GM18520 (cell line): ENCODE measurements around the gene PHACTR1.
"Not testable (repeated sequence)": the region's sequence is repeated elsewhere in the genome, so short reads cannot be mapped to it uniquely, and the experiment has no call there.

Experiments used
- ATAC-seq: cut with Tn5 transposase; IDR thresholded peaks from one replicate; pipeline ENCODE4 v1.9.1; 2021; ENCODE audit not compliant: unreplicated experiment

Gene PHACTR1

DNA sequence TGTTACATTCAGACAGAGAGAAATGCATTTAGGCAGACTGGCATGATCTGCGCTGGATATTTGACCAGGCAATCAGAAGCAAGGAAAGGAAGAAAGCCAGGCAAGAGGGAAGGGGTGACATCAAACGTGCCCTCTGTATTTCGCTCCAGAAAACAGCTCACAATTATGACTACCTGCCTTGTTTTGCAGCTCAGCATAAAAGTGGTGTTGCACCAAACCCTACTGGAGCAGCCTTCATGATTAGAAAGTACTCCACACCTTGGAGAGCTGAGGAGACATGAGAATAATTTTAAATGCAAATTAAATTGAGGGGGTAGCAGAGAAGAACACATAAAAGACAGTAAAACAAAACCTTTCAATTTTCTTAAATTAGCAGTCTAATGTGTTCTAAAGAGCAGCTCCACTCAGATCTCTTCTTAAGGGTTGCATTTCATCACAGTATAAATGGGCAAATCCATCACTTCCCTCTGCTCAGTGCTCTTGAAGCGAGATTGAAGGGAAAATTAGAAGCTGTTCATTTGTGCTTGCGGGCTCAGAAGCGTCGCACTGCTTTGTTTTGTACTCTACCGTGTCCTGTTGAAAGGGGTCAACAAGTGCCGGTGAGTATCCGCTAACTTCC is at the start of gene PHACTR1:
PHACTR1 (plus strand) TSS at position 470 of the 619 bp plus-strand sequence.
- ATAC-seq, result no peak

DNA sequence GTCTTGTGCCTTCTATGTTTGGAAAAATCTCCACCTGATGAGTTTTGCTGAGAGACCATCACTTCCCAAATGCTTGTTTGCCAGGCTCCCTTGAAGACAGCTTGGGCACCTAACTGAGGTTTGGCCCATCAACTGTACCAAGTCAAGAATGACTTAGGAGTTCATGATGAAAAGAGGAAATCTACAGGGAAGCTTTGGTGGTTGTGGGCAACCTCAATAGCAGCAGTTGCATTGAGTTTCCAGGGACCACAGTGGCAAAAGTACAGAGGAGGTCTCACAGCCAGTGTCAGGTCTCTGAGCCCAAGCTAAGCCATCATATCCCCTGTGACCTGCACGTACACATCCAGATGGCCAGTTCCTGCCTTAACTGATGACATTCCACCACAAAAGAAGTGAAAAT is 49.7 kb upstream of the PHACTR1 start:
- ATAC-seq, result no peak

DNA sequence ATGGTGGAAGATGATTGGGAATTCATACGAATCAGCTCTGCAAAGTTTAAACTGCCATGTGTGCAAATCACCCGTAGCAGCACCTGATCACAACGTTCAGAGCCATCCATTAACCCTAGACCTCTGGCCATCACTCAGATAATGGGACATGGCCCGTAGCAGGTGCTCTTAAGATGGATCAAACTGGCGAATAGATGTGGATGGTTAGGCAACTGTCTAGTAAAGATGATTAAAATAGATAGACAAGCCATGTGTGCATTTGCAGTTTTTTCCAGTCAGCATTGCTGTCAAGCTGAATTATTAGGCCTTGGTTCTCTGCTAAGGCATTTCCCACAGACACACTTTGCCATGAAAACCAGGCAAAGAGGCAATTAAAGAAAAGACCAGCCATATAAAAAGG is 40.6 kb upstream of the PHACTR1 start:
- ATAC-seq, result no peak

DNA sequence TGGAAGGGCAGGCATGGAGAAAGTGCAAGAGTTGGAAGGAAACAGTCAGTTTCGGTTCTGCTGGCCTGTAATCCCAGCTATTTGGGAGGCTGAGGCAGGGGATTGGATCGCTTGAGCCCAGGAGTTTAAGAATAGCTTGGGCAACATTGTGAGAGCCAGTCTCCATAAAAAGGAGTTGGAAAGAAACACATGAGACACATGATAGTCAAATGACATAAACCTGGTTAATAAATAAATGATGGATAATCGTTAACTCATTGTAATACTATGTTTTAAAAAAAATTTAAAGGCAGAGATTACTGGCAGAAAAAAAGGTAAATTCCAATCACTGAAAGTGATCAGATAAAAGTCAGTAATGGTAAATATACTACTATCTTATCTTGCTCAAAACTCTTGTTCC is 37.2 kb upstream of the PHACTR1 start:
- no peak for ATAC-seq

DNA sequence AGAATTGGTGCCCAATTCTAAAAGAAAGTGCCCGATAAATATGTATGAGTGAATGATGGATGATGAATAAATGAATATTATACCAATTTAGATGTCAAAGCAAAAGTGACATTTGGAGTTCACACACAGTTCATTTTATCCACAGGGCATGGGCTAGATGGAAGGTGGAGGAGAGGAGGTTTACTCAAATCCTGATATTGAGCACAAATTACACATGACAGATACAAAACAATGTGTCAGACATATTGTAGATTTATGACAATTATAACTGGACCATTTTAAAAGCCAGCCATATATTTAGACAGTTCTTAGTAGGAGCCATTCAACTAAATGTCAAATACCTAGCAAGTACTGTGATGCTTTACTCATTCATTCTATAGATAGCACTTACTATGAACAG is 23.4 kb upstream of the PHACTR1 start:
- no peak for ATAC-seq

DNA sequence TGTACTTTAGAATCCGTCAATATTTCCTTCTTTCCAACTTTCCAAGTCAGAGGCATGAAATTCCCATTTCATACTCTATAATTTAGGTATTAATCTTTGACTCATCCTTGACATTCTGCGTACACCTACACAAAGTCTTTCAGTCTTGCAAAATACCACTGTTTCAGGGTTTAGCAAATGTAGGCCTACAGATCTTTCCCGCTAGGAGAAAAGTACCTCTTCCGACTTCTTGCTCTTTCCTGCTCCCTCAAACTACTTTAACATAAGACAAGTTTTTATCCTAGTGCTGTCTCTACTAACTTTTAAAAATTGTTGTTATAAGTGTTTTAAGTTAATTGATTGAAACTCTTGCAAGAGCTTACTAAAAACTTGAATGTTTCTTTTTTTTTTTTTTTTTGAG is 18.3 kb upstream of the PHACTR1 start:
- no peak for ATAC-seq

DNA sequence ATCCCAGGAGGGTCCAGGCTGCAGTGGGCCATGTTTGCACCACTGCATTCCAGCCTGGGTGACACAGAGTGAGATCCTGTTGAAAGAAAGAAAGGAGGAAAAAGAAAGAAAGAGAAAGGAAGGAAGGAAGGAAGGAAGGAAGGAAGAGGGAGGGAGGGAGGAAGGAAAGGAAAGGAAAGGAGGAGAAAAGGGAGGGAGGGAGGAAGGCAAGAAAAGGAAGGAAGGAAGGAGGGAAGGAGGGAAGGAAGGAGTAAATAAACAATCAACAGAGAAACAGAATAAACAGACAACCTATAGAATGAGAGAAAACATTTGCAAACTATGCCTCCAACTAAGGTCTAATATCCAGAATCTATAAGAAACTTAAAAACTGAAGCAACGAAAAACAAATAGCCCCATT is 11.6 kb upstream of the PHACTR1 start:
- no peak for ATAC-seq

DNA sequence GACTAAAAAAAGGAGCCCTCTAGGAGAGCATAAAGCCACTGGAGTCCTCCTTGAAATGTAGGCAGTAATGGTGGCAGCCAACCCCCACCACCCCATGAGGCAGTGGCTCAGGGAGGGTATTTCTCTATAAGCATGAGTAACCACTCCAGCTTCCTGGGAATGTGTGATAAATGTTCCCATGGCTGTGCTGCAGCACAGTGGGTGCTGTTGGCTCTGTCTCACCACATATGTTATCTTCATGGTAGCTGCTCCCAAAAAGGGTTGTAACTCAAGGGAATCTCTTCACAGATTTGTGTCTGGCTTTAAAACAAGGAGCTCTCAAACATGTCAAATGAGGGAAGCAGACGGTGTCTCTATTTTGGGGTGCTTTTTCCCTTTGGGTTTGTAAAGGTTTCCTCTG is 7.5 kb upstream of the PHACTR1 start:
- no peak for ATAC-seq

DNA sequence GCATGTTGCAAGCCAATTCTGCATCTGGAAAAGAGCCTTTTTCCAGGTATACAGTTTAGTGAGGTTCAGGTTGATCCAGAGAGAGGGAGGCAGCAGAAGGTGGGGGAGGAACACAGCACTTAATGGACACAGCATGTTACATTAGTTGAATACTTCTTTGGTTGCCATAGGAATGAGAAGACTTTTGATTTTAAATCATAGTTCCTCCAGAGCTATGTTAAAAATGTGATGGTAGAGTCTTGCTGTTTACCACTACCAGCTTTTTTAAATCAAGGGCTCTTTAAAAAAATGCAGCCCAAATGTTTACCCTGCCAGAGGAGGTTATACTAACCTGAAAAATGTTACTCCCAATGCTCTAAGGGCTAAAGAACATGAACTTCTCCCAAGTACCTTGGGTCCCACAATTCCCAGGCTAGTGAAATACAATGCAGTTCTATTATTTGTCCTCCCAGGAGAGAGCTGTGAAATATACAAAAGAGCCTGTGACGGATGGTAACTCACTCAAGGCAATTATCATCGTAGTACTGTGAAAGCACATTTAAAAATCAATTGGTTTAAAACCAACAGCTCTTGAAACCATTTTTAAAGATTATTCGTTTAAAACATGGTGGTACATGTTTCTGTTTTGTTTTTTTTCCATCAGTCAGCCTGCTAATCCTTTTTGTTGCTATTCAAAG is 6.9 kb upstream of the PHACTR1 start:
- ATAC-seq, result no peak

DNA sequence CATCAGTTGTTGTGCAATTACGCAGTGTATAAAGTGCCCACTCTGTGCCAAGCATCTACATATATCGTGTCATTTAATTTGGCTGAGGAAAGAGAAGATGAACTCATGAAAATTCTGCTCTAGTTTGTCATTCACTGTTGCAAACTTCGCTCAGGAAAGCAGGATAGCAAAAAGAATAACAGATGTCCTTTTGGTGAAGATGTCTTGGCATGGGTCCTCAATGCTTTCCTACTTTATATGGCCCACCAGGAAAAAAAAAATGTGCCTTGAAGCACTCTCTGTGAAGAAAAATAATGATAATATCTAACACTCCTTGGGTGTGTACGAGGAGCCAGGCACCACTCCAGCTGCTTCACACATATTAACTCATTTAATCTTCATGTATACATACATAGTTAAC is 5.6 kb upstream of the PHACTR1 start:
- no peak for ATAC-seq

DNA sequence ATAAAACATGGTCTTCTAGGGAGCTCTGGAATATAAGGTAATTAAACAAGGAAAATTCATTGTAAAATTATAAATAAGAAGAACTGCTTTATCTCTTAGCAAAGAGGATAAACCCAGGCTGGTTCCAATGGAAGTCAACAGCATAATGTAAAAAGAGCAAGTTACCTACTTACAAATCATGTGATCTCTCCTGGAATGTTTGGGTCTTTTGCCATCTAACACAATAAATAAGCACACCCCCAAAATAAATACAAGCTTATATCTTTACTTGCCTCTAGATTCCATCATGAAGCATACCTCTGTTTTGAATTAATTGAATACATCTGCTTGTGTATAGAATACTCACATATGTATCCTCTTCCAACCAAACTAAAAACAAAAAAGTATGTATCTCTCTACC is 2.5 kb upstream of the PHACTR1 start:
- no peak for ATAC-seq

DNA sequence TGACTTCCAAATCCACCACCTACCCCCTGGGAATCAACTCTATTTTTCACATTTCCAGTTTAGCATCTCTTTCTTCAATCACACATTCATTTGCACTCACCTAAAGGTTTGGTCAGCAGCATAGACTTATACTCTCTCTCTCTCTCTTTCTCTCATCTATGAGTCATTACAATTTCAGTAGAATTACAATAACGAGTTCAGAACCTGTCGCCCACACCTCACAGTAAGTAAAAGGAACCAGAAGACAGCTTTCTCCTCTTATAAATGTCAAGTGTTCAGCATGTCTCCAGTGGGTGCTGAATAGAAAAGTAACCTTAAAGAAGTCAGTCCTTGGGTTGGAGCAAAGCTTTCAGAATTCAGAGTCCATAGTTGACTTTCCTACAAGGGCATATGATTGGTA is 1.1 kb upstream of the PHACTR1 start:
- ATAC-seq, result no peak

DNA sequence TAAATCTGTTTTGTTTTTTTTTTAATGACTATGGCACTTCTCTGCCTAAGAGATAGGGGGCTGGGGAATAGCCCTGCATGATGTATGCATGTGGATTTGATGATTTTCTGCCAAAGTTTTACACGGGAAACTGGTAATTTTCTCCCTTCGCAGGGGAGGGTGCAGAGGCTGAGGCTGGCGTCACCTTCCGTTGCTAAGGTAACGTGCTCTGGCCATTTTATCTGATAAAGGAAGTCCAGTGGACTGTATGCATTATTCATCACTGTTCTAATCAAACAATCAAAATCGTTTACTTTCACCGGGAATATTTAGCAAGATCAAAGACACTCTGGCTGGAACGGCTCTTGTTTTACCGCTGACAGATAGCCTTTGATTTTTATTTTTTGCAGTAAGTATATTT is 789 bp downstream of the PHACTR1 start:
- no peak for ATAC-seq

DNA sequence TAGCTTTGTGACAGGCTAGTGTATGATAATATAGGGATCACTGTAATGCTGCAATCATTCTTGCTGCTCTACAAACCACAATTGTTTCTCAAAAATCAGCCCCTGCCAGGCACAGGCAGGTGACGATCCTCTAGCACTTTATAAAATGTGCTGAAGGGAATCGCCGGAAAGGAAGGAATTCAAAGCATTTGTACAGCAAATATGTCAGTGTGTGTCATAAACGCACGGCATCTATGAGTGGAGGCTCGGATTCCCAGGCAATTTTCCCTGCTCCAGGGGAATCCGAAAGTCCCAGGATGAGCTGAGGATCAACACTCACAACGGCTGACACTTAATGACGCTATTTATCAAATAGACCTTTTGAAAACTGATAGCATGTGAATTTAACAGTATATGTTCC is 1.4 kb downstream of the PHACTR1 start:
- ATAC-seq, result no peak

DNA sequence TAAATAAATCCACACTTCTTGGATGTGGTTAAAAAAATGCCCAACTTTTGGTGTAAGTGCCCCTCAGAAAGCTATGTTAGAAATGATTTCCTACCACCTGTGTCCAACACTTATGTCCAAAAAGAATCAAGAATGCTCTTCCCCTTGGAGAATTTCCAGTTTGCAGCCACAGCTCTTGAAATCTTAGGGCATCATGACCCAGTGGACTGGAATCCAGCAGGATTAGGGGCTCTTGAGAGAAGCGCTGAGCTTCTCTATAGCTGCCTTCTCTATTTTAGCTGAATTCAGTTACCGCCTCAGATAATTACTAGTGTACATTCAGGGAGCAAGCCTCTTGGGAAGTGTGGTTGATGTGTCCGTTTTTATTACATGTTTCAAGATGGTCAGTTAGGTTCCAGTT is 2.5 kb downstream of the PHACTR1 start:
- ATAC-seq, result no peak

DNA sequence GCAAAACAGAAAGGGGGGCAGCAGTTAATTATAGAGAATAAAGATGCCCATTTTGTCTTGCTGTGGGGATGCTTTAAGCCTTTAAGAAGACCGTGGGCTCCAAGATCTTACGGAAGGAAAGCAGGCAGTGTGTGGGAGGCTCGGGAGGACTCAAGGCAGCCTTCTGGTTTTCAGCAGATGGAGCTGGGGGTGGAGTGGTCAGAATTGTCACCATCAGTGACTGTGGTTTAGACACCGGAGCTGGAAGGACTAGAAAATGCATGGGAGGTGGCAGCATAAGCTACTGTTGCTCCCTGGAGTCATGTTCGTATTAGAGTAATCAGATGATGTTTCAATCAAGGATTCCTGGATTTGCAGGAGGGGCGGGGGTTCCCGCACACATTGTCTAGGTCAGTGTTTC is 3.7 kb downstream of the PHACTR1 start:
- no peak for ATAC-seq

DNA sequence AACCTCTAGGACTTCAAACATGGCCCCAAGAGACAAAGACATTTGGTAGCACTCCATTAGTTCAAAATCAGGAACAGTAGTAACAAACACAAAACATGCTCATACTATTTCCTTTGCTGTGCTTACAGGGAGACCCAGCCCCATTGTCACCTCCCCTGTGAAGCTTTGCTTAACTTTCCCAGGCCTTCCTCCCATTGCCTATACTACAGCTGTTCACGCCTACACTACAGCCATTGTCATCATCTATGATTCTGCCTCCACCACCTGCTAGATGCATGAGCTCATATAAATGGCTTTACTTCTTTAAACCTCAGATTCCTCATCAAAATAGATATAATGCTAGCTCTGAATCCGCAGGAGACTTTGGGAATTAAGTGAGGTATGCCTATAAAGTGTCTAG is 8.7 kb downstream of the PHACTR1 start:
- no peak for ATAC-seq

DNA sequence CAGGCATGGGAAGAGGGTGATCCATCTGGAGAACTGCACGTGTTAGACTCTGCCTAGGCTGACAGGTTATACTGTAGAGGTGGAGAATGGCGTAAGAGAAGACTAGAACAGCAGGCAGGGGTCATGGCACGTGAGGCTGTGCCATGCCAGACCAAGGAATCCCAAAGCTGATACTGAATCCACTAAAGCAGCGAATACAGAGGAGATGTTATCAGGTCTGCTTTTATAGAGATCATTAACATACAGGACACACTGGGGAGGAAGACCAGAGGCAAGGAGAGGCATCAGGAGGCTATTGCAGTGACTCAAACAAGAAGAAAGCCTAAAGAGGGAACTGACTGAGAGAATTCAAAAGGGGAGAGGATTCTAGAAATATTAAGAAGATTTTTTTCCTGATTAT is 12.9 kb downstream of the PHACTR1 start:
- ATAC-seq, result no peak

DNA sequence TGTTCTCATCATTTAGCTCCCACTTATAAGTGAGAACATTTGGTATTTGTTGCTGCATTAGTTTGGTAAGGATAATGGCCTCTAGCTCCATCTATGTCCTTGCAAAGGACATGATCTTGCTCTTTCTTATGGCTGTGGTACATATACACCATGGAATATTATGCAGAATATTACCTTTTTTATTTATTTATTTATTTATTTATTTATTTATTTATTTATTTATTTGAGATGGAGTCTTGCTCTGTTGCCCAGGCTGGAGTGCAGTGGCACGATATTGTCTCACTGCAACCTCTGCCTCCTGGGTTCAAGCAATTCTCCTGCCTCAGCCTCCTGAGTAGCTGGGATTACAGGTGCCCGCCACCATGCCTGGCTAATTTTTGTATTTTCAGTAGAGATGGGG is 14.2 kb downstream of the PHACTR1 start:
- ATAC-seq, result not testable (repeated sequence)

DNA sequence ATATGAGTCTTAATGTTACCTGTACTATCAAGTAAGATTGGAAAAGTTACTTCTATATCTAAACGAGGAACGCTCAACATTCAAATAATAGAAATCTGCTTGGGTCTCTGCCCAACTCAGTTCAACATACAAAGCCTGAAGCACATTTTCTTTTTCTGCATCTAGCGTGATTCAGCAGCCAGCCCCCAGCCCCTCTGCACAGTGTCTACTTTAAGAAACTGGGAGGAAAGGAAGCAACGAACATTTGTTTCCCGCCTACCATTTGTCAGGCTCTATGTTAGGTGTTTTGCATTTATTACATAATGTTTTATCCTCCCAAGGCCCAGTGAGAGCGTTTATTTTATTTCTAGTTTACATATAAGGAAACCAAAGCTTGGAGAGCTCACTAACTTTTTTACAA is 17.3 kb downstream of the PHACTR1 start:
- ATAC-seq, result no peak

DNA sequence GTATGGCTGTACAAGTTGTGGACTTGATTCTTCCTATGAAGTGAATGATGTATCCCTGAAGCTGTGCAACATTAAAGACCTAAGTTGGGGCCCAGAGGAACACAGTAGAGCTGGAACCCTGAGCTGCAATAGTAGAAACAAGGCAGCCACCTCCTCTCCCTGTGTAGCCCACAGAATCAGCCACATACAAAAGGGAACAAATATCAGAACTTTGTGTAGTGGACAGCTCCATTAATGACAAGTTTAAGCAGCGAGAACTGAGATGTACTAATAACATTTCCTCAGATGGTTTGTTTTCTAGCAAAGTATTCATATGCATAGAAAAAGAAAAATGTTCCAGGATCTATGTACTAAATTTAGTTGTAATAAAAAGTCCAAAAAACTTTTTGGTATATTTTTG is 19.2 kb downstream of the PHACTR1 start:
- no peak for ATAC-seq

DNA sequence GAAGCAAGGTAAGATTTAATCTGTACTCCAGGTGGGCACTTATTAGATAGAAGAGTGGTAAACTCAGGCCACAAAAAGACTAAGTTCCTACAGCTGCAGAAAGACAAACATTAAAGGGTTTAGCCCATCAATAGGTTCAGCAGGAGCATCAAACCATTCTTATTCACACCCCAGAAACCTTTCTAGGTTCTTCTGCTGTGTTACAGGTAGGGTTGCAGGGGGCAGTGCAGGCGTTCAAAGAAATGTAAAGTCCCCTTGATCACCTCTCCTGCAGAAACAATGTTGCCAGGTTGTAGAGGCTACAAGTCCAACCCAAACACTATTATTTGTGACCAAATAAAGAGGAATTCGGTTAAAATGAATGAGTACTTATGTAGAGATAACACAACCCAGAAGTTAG is 31.8 kb downstream of the PHACTR1 start:
- no peak for ATAC-seq
